Ovary (tissue), 3 donors: Measurements from ENCODE around the gene SLC6A16.

Experiments used
- EP300 ChIP-seq: sonication (generic); formaldehyde crosslinking; IDR thresholded peaks from one replicate; pipeline ENCODE4 v1.6.1; 2017; ENCODE audit warnings: antibody characterized with exemption
- POLR2A ChIP-seq: fragments of 450-650 bp; IDR thresholded peaks from one replicate; pipeline ENCODE4 v1.6.1; 2017; ENCODE audit warnings: antibody characterized with exemption, mild to moderate bottlenecking, moderate library complexity
- TF ChIP-seq, protein P1 (sequence below), 3 donors: fragments of 450-650 bp in 2 of 3; fragments of 200-600 bp in 1 of 3; IDR thresholded peaks; one replicate each; pipeline versions ENCODE4 v1.5.1 to v1.8.0; 2016 to 2022; ENCODE audit warnings: antibody characterized with exemption in 3 of 3, mild to moderate bottlenecking in 1 of 3
- donor health status: DM: no; HTN: no; CAD: no.

DNA sequence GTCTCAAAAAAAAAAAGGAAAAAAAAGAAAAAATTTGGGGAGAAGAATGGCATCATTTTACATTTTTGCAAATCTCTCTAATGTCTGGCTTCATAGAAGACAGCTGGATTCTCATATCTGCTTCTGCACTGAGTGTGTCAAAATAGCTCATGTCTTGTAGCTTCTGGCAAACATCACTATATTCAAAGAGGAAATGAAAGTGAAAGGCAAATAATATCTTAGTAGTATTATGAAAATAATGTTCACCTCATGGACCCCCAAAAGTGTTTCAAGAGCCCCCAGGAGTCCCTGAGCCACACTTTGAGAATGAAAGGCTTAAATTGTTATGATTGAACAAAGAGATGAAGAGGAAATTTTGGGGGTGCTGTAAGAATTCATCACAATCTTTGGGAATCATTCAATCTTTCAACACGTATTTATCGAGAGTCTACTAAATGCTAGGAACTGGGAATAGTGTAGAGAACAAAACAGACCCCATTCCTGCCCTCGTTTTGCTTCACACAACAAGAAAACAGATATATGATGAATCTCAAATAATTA, 1.2 kb upstream of the SLC6A16 start:
- TF ChIP-seq EP300 (no peak), POLR2A (no peak)
- TF ChIP-seq, protein P1, sequence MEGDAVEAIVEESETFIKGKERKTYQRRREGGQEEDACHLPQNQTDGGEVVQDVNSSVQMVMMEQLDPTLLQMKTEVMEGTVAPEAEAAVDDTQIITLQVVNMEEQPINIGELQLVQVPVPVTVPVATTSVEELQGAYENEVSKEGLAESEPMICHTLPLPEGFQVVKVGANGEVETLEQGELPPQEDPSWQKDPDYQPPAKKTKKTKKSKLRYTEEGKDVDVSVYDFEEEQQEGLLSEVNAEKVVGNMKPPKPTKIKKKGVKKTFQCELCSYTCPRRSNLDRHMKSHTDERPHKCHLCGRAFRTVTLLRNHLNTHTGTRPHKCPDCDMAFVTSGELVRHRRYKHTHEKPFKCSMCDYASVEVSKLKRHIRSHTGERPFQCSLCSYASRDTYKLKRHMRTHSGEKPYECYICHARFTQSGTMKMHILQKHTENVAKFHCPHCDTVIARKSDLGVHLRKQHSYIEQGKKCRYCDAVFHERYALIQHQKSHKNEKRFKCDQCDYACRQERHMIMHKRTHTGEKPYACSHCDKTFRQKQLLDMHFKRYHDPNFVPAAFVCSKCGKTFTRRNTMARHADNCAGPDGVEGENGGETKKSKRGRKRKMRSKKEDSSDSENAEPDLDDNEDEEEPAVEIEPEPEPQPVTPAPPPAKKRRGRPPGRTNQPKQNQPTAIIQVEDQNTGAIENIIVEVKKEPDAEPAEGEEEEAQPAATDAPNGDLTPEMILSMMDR (IDR thresholded peaks at IDR 0.05) = no peak
